GM19455 (cell line): ENCODE data around the gene MMD2.
A peak's percentile ranks its signal among the peaks of the same experiment; 100 is the strongest.
"Not testable (repeated sequence)": the region's sequence is repeated elsewhere in the genome, so short reads cannot be mapped to it uniquely, and the experiment has no call there.

Source experiments
- ATAC-seq: cut with Tn5 transposase; IDR thresholded peaks from one replicate; pipeline ENCODE4 v1.9.1; 2021; ENCODE audit not compliant: unreplicated experiment

Gene MMD2, protein sequence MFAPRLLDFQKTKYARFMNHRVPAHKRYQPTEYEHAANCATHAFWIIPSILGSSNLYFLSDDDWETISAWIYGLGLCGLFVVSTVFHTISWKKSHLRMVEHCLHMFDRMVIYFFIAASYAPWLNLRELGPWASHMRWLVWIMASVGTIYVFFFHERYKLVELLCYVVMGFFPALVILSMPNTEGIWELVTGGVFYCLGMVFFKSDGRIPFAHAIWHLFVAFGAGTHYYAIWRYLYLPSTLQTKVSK

DNA sequence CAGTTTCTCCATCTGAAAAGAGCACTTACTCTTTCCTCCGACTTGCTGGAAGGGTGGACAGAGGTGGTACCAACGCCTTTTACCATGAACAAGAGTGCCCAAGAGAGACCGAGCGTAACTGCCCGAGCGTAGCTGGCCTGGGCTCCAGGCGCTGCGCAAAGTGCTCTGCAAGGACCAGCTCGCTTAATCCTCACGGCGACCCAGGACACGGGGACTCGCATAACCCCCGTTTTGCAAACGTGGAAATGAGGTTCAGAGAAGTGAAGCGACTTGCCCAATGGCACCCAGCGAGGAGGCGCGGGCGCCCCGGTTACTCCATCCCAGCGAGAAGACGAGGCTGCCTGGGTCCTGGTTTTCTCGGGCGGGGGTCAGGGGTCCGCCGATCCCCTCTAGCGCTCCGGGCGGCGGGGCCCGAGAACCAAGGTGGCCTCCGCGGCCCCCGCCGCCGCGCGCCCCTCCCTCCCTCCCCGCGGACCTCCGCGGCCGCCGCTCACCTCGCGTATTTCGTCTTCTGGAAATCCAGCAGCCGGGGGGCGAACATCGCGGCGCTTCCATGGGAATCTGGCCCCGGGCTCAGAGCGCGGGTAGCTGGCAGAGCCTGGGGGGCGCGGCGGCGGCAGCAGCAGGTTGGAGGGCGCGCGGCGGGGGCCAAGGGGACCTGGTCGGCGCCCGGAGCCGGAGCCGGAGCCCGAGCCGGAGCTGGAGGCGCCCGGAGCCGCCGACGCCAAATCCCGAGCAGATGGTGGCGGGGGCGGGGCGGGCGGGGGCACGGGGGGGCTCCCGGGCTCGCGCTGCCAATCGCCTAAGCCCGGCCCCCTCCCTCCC, at the start of gene MMD2:
MMD2 (minus strand) TSS at position 711 of the 825 bp plus-strand sequence; CDS start at position 541, 170 bp downstream.
- no peak for ATAC-seq

DNA sequence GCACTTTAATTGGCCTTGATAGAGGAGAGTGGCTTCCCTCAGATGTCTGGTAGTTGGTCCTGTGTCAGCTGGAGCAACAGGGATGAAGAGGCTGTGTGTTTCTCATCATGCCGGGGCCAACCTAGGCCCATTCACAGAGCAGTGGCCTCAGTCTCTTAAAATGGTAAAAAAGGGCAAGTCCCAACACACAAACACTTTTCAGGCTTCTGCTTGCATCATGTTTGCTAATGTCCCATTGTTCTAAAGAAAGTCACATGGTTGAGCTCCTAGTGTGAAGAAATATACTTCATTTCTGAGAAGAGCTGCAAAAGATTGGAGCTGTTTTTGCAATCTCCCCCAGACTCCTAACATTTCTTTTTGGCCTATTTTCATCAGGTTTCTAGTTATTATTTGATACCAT, 46.1 kb upstream of the MMD2 start:
- no peak for ATAC-seq

DNA sequence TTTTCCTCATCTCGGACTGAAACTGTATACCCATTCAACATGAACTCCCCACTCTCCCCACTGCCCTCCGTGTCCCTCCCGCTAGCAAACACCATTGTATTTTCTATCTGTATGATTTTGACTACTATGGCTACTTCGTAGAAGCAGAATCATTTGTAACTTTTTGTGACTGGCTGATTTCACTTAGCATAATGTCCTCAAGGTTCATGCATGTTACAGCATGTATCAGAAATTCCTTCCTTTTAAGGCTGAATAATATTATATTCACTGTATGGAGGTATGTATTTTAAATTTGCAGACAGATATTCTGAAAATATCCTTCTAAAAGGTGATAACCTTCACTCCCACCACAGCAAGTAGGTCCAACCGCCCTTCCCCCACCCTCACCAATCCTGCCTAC, 42.9 kb upstream of the MMD2 start:
- no peak for ATAC-seq

DNA sequence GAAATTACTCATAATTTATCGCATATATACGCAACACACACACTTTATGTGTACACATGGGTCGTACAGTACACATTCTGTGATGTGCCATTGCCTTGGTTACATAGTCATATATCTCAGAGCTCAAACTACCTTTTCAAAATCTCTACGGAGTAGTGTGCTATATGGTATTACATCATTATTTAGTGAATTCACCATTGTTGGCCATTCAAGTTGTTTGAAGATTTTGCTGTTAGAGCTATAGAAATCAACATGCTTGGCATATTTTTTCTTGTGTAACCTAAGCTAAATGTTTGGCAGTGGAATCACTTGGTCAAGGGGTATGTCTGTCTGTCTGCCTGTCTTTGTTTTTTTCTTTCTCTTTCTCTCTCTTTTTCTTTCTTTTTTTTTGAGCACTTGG, 42.0 kb upstream of the MMD2 start:
- no peak for ATAC-seq

DNA sequence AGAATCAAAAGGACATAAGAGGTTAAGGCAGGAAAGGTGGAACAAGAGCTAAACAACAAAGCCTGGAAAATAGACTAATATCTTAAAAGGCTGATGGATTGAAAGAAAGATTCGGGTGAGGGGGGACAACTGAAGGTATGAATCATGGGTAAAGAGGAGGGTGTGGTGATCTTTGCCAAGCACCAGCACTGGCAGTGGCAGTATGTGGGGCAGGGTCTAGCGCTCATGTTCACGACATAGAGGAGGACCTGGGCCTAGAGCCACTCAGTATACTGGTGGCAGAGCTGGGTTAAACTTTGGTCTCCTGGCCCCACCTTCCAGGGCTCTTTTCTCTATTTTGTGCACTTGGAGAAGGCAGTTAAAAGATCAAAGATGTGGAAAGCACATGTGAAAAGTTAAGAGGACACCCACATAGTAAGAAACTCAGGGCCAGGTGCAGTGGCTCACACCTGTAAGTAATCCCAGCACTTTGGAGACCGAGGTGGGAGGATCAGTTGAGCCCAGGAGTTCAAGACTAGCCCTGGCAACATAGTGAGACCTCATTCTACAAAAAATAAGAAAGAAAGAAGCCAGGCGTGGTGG, 40.5 kb upstream of the MMD2 start:
- no peak for ATAC-seq

DNA sequence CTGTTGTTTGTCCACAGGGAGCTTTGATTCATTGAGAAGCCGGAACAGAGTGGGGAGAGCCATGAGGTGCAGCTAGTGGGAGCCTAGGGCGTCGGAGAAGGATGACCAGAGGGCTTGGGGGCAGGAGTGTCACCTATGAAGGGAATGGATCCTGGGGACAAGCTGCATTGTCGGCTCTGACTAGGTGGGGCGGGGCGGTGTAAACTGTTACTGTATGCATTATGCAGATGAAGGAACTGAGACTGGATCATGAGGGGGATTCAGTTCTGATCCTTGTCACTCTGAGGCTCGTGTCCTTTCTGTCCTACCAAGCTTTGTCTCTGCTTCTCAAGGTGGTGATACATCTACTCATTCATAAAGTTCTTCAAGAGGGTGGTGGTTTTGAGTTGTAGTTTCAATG, 39.9 kb upstream of the MMD2 start:
- ATAC-seq: no peak

DNA sequence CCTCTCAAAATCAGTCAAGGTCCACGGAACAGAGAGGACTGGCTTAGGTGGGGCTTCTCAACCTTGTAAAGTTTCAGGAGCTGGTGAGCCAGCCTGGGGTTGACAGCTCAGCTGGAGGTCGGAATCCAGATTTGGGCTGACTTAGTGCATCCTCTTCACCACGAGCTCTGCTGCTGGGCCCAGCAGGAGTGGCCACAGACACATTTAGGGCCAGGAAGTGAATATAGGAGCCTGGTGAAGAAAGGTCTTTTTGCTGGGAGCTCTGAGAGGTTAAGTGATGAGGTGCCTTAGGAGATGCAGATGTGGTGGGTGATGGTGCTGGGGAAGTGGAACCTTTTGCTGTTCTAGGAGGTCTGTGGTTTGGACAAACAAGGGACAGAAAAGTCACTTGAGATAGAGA, 39.3 kb upstream of the MMD2 start:
- no peak for ATAC-seq

DNA sequence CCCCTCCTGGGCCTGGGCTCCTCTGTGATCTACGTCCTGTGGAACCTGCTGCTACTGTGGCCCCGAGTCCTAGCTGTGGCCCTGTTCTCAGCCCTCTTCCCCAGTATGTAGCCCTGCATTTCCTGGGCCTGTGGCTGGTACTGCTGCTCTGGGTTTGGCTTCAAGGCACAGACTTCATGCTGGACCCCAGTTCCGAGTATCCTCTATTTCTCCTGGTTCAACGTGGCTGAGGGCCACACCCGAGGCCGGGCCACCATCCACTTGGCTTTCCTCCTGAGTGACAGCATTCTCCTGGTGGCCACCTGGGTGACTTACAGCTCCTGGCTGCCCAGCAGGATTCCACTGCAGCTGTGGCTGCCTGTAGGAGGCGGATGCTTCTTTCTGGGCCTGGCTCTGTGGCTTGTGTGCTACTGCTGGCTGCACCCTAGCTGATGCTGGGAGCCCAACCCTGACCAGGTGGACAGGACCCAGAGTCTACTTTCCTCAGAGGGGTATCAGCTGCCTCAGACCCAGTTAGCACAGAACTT, 37.8 kb upstream of the MMD2 start:
- ATAC-seq: no peak

DNA sequence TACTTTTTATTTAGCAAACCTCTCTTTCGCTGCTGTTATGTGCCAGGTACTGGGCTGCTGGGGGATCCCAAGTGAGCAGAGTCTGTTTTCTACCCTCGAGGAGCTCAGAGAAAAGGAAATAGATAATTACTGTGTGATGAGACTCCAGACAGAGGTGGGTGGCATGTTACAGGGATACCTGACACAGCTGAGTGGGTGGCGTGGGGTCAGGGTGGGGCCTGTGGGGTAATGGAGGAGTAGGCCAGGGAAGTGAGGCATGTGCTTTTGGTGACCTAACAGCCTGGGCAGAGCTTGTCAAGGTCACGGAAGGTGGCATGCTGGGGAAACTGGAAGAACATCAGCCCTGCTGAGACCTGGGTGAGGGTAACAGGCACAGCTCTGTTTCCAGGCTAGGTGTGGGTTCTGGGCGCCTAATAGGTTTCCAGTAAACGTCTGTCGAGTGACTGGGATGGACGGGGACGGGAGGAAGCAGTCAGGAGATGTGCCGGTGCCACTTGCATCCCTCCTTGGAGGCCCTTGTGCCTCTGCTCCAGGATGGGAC, 36.5 kb upstream of the MMD2 start:
- ATAC-seq: no peak

DNA sequence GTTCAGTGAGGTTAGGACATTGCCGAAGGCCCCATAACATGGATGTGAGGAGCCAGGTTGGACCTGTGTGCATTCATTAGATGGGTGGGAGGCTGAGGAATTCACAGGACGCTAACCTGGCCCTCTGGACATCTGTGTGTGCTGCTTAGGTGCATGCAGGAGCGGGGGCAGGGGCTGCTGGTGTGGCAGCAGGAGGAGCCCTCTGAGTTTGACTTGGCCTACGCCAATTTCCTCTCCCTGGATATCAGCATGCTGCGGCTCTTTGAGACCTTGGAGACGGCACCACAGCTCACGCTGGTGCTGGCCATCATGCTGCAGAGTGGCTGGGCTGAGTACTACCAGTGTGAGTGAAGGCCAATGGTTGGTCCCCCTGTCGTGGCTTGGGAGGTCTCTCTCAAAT, 34.5 kb upstream of the MMD2 start:
- no peak for ATAC-seq

DNA sequence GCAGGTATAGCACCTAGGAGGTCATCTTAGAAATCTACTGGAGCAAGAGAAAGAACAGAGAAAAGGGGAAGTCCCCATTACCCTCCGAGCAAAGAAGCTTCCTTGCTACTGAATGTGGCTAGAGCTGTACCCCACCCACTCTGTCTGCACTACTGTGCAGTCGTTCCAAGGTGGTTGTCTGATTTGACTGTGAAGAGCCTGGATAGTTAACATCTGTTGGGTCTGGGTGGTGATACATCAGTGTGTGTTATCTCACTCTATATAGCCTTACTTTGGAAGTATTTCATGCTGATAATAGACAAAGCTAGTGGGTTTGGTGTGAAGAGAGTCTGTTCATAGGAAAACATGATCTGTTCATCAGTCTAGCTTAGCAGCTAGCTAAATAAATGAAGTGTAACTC, 23.8 kb upstream of the MMD2 start:
- not testable (repeated sequence) for ATAC-seq

DNA sequence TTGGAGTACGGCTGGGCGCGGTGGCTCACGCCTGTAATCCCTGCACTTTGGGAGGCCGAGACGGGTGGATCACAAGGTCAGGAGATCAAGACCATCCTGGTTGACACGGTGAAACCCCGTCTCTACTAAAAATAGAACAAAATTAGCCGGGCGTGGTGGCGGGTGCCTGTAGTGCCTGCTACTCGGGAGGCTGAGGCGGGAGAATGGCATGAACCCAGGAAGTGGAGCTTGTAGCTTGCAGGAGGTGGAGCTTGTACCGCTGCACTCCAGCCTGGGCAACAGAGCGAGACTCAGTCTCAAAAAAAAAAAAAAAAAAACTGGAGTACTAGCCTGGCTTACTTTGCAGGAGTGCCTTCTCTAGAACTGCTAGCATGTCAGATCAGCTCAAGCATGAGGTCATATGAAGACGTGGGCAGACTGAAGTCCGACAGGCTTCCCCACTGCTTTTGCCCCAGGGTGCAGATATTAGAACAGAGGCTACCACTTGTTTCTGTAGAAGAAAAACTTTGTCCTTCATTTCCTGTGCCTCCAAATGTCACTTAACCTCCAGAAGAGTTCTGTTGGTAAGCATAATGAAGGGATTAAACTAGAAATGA, 22.4 kb upstream of the MMD2 start:
- ATAC-seq: not testable (repeated sequence)

DNA sequence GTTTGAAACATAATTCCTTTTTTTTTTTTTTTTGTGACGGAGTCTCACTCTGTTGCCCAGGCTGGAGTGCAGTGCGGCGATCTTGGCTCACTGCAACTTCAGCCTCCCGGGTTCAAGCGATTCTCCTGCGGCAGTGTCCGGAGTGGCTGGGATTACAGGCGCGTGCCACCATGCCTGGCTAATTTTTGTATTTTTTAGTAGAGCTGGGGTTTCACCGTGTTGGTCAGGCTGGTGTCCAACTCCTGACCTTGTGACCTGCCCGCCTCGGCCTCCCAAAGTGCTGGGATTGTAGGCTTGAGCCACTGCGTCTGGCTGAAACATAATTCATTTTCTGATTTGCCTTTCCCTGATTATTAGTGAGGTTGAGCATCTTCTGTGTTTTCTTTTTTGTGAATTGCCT, 16.6 kb upstream of the MMD2 start:
- not testable (repeated sequence) for ATAC-seq

DNA sequence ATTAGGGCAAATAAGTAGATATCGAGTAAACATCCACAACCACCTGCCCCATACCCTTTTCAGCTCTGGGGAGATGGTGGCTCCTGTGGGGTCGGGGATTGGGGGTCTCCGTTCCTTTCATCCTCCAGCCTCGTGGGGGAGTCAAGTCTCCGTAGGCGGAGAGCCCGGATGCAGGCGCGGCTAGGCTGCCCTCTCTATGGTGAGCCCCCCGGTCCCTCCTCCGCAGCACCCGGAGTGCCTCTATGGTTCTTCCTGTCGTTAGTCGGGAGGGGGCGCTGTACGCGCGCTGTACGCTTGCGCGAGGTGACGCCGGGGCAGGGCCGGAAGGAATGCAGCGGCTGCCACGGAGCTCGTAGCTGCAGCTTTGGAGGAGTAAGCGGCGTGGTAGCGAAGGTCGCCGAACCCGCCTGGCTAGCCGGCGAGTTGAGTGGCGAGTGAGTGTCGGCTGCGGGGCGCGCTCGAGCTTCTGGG, 14.8 kb upstream of the MMD2 start:
- ATAC-seq: peak; percentile 91

DNA sequence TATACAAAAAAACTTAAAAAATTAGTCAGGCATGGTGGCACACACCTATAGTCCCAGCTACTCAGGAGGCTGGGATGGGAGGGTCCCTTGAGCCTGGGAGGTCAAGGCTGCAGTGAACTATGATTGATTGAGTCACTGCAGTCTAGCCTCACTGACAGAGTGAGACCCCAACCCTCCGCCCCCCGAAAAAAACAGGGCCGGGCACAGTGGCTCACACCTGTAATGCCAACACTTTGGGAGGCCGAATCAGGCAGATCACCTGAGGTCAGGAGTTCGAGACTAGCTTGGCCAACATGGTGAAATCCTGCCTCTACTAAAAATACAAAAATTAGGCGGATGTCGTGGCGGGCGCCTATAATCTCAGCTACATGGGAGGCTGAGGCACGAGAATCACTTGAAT, 13.5 kb upstream of the MMD2 start:
- not testable (repeated sequence) for ATAC-seq

DNA sequence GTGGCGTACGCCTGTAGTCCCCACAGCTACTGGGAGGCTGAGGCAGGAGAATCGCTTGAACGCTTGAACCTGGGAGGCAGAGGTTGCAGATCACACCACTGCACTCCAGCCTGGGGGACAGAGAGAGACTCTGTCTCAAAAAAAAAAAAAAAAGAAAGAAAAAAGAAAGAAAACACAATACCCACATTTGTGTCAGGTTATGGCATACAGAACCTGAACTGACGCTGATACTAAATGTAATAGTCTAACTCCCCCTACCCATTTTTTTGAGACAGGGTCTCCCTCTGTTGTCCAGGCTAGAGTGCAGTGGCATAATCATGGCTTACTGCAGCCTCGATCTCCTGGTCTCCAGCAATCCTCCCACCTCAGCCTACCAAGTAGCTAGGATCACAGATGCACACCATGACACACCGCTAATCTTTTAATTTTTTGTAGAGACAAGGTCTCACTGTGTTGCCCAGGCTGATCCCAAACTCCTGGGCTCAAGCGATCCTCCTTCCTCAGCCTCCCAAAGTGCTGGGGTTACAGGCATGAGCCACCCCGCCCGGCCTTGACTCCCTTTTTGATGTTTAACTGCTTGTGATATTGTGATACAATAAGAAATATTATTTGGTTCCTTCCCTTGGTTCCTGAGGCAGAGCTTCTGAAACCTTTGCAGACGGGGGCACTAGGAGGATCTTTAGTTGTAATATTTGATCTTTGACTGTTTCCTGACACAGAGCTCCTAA, 6.5 kb upstream of the MMD2 start:
- ATAC-seq: no peak

DNA sequence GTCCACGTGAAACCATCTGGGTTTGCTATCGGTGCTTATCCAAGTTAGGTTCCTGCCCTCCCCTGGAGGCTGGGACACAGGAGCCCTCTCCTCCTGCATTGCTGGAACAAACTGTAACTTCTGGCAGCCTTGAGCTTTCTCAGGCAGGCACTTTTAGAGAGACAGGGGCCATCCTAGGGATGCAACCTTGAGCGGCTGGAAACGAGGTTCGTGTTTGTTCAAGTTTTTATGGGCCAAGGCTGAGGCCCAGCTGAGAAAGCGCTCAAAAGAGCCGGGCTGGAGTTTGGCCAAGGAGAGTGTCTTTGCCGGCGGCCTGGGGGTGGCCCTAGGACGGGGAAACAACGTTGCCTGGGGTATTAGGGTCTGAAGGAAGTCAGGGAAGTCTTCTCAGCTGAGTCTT, 5.5 kb upstream of the MMD2 start:
- ATAC-seq: no peak

DNA sequence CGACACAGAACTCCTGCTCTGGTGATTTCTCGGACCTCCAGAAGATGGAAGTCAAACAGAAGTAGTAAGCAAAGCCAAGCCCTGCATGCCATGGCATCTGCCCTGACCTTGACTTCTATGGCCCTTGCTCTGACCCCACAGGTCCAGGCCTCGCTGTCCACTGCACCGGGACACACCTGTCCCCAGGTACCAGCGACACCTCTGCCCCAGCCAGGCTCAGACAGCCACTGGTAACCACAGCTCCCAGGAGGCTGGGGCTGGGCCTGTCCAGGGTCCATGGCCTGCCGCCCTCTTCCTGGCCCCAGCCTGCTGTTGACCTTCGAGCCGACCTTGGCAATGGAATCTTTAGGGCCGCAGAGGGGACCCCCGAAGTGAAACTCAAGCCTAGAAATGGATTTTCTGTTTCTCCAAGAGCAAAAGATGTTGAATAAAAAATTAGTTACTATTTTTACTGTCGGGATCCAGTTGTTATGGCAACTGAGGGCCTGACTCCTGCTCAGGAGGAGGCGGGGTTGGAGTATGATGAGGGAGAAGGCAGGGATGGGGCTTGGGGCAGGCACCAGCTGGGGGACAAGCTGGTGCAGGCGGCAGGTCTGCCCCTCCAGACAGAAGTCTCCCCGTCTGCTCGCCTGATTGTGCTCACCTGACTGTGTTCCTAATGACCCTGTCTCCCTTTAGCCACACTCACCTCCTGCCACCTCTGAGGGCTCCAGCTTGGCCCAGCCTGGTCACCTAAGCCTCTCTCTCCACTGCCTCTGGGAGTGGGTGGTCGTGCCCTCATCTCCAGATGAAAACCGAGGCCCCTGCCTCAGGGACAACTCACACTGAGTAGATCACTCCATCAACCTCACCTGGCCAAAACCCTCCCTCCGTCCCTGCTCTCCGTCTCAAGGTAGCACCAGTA, 4.1 kb upstream of the MMD2 start:
- ATAC-seq: no peak

DNA sequence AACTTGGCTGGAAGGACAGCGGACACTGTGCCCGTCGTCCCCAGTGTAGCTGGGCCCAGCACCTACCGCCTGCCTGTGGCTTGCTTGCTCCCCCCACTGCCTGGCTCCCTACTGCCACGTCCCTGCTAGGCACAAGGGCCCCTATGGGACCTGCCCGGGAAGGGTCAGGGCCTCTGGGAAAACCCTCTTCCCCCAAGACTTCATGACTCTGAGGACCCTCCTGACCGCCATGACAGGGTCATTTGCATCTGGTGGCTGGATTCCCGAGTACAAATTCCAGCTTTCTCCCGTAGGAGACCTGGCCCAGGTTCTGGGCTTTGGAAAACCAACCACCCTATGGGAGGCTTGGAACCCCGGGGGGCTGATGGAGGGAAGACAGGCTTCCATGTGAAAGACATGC, 1.4 kb upstream of the MMD2 start:
- ATAC-seq: no peak
